ENCODE data around the gene TMEM87B.

GRCh38 chr2:112035786-112036185 lies 19.3 kb upstream of the TMEM87B start:
- TF ChIP-seq, protein P1, sequence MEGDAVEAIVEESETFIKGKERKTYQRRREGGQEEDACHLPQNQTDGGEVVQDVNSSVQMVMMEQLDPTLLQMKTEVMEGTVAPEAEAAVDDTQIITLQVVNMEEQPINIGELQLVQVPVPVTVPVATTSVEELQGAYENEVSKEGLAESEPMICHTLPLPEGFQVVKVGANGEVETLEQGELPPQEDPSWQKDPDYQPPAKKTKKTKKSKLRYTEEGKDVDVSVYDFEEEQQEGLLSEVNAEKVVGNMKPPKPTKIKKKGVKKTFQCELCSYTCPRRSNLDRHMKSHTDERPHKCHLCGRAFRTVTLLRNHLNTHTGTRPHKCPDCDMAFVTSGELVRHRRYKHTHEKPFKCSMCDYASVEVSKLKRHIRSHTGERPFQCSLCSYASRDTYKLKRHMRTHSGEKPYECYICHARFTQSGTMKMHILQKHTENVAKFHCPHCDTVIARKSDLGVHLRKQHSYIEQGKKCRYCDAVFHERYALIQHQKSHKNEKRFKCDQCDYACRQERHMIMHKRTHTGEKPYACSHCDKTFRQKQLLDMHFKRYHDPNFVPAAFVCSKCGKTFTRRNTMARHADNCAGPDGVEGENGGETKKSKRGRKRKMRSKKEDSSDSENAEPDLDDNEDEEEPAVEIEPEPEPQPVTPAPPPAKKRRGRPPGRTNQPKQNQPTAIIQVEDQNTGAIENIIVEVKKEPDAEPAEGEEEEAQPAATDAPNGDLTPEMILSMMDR (conservative IDR thresholded peaks at IDR 0.05; ENCODE audit: low read length), result no peak
- no peak for TF ChIP-seq EZH2phosphoT487 (IDR thresholded peaks at IDR 0.05; ENCODE audit: borderline replicate concordance, low read depth, low read length)

Measured in OCI-LY7 (cell line).